Right hindlimb (tissue), 1 donor: Measurements from ENCODE around the gene PRM3.

Experiments used
- DNase-seq: peaks from one replicate; pipeline ENCODE4 v3.0.0-alpha.2; 2018

PRM3 gene

GRCh38 chr16:11242658-11243057 is 30.8 kb downstream of the PRM3 start:
- DNase-seq = no peak

GRCh38 chr16:11241480-11242204 is 31.8 kb downstream of the PRM3 start:
- no peak for DNase-seq

DNA sequence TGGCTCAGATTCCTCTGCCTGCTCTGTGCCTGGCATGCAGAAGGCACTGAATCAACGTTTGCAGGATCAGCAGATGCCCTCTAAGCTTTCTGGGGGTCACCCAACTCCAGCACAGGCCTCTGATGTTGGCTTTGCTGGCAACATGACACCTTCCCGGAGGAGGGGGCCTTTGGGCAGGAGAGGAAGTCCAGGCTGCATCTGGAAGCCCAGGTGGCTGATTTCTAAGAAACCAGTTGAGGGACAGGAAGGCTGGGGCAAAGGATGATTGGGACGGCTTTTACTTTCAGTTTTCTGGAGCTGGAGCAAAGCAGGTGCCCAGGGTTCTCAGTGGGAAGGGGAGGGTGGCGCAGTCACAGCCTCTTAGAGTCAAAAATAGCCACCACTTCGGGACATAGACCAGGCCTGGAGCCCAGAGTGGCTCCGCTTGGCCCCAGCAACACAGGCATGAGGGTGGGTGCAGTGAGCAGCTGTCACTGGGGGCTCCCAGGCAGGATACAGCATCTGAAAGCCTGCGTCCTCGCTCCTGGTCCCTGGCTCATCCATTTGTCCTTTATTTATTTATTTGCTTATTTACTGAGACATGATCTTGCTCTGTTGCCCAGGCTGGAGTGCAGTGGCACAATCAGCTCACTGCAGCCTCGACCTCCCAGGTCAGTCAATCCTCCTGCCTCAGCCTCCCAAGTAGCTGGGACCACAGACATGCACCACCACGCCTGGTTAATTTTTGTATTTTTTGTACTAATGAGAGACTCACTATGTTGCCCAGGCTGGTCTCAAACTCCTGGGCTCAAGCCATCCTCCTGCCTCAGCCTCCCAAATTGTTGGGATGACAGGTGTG is 32.6 kb downstream of the PRM3 start:
- no peak for DNase-seq

GRCh38 chr16:11239644-11240632 is 33.5 kb downstream of the PRM3 start:
- DNase-seq = no peak

DNA sequence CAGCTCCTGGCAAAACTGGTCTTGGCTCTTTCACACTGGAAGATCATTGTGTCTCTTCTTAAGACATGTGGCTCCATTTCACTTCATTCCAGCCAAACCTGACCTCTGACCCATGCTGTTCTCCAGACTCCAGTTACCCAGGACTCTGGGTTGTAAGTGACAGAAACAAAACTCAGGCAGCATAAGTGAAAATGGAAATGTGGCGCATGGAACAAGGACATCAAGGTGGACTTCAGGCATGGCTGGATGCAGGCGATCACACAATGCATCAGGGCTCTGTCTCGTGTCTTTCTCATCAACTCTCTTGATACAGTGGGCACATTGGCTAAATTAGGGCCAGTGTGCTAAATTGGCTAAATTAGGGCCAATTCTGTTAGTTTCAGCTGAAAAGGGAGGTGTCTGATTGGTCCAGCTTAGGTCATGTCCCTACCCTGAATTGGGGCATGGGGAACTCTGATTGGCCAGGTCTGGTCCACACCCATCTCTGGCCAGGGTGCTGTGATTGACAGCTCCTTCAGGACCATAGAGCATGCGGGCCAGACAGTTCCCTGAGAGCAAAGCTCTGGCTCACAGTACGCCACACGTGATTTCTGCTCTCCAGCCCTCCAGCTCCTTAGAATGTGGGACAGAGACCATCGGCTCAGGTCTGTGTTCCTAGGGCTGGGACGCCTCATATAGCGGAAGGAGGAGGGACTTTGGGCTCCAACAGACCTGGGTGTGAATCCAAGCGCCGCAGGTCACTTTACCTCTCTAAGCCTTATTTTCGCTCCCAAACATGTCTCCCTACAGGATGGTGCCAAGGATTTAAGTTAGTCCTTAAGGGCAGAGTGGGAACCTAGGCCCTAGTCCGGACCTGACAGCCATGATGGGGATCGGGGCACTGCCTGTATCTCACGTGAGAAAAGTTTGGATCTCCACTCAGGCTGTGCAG is 34.9 kb downstream of the PRM3 start:
- DNase-seq = no peak

DNA sequence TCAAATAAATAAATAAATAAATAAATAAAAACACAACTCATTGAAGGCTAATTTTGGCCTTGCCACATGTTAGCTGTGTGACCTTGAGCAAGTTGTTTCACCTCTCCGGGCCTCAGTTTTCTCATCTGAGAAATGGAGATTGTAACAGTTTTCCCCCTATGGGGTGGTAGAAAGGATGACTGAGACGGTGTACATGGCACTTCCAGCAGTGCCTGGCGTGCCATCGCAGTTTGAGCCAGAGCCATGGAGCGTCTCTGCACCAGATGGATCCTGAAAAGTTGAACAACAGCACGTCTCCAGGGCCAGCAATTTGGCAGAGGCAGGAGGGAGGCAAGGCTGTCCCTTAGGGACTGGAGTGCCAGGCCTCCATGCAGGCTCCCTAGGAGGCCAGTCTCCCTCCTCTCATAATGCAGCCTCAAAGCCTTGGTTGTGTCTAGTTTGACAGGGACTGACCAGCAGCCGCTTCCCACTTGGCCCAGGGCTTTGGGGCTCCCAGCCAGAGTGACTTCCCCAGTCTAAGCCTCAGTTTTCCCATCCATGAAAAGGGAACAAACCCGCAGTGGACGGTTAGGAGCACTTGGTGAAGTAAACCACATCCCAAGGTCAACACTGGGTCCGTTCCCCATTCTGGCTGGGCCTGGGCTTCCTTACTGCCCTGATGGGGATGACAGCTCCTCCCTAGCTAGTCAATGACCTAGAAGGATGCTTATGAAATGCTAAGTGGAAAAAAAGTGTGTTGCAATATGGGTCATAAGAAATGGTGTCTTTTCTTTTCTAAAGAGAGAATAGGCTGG is 36.8 kb downstream of the PRM3 start:
- no peak for DNase-seq

GRCh38 chr16:11235703-11235991 is 37.8 kb downstream of the PRM3 start:
- no peak for DNase-seq

GRCh38 chr16:11234884-11235702 is 38.3 kb downstream of the PRM3 start:
- no peak for DNase-seq

DNA sequence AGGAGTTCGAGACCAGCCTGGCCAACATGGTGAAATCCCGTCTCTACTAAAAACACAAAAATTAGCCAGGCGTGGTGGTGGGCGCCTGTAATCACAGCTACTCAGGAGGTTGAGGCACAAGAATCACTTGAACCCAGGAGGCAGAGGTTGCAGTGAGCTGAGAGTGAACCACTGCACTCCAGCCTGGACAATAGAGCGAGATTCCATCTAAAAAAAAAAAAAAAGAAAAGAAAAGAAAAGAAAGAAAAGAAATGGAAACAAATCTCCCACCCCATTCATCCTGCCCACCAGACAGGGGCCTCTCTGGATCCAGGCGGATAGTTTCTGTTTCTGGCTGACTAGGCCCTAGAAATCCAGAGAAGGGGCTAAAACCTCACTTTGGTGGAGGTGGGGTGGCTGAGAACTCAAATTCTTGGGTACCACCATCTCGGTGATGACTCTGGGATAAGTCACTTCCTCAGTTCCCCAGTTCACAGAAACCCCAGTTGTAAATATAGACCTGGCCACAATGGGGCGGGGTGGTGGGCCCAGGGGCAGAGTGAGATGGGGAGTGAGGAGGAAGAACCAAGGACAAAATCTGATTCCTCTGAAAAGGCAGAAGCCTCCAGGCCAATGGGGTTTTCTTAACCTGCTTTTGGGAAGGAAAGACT is 39.6 kb downstream of the PRM3 start:
- no peak for DNase-seq

- DNase-seq = no peak
Observed at GRCh38 chr16:11232852-11233726, 40.3 kb downstream of the PRM3 start.

DNA sequence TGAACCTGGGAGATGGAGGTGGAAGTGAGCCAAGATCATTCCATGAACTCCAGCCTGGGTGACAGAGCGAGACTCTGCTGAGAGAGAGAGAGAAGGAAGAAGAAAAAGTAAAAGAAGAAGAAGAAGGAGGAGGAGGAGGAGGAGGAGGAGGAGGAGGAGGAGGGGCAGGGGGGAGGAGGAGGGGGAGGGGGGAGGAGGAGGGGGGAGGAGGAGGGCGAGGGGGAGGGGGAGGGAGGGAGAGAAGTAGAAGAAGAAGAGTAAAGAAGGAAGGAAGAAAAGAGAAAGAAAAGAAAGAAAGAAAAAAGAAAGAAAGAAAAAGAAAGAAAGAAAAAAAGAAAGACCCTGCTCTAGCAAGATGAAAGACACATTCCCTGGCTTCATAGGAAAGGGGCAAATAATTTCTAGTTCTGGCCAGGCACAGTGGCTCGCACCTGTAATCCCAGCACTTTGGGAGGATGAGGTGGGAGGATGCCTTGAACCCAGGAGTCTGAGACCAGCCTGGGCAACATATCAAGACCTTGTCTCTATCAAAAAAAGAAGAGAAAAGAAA is 41.1 kb downstream of the PRM3 start:
- no peak for DNase-seq

DNA sequence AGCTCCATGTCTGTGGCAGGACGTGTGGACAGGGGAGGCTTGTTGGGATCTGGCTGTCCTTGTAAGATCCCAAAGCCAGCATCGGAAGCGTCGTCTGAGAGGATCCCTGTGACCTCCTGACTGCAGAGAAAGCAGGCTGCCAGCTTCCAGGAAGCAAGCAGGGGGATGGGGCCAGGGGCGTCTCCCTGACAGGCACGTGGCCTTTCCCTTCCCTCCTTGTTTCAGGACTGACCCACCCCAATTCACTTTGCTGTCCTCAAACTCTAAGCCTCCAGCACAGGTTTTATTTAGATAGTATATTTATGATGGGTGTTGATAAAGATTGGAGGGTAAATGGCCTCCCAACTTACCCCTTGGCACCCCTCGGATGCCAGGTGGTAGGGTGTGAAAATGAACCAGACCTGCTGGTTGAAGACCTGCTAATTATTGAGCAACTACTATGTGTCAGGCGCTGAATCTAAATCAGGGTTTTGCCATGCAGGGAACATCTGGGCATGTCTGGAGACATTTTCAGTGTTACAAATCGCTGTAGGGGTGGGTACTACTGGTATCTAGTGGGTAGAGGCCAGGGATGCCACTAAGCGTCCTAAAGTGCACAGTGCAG is 42.0 kb downstream of the PRM3 start:
- no peak for DNase-seq

DNA sequence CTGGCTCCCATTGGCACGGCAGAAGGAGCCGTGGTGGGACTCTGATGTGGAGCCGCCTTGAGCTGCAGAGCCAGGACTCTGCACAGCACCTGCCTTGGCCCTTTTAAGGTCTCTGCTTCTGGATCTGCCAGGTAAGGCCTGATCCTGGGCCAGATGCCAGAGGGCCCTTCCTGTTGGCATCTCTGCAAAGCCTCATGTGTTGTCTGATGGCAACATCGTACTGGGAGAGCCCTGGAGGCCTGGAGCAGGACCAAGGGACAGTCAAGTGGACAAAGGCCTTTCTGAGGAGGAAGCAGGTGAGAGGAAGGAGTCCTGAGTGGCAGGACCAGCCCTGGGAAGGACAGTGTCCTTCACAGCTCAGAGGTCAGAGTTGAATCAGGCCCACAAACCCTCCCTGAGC is 43.5 kb downstream of the PRM3 start:
- DNase-seq = no peak

DNA sequence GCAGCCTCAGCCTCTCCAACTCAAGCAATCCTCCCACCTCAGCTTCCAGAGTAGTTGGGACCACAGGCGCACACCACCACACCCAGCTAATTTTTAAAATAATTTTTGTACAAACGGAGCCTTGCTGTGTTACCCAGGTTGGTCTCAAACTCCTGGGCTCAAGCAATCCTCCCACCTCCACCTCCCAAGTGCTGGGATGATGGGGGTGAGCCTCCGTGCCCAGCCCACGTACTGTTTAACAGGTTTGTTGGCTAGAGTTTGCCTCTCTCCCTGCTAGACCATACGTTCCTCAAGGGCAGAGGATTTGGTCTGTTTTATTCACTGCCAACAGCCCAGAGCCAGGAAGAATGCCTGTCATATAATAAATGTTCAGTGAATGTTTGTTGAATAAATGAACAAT is 44.0 kb downstream of the PRM3 start:
- no peak for DNase-seq

GRCh38 chr16:11225677-11226549 is 47.5 kb downstream of the PRM3 start:
- DNase-seq = no peak

DNA sequence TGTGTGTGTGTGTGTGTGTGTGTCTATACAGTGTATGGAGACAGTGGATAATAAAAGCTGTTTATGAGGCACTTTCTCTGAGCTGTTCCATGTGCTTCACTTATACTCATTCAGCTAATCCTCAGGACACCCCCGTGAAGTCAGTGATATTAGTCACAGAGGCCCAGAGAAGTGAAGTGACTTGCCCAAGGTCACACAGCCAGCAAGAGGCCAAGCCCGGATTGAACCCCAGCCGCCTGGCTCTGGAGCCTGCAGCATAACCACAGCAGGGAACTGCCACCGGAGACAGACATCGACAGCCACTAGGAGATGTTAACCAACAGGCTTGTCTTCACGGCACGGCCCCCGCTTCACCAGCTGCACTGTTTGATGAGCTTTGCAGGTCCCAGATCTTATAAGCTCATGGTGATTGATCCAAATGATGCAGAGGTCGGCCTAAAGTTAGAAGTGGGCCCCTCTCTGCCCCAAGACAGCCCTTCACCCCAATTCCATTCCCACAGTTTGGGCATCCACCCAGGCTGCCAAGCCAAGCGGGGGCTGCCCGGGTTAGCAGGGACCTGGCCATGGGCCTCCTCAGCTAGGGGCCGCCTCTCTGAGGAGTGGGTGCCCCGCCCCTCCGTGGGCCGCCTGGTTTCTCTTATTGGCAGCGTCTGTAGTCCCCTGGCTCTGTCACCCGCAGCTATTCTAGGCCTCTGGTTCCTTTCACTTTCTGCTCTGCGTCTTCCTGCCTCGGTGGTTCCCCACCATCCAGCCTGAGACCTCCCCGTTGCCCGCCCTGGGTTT is 48.3 kb downstream of the PRM3 start:
- no peak for DNase-seq
